NCI-H187 treated with DMSO at 0.1 percent for 48 hours (cell line): ENCODE measurements around the gene ADAP2.
"Not testable (repeated sequence)": the region's sequence is repeated elsewhere in the genome, so short reads cannot be mapped to it uniquely, and the experiment has no call there.

ENCODE experiments used
- DNase-seq: peaks from one replicate; lab custom pipeline; 2025; lab: John Stamatoyannopoulos, UW

The ADAP2 gene

DNA sequence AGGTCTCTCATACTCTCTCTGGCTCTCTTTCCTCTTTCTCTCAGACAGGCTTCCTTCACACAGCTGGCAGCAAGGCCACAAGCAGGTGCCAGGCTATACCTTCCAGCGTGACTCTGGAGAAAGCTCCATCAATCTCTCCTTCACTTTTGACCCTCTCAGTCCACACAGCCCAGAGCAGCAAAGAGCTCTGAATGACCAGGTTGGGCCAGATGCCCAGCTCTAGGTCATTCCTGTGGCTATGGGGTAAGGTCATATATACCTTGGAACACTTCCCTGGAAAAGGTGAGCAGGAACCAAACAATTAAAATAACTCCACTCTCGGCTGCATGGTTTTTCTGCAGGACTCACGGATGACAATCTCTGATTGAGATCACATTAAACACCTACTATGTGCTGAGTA lies 8.8 kb downstream of the ADAP2 start:
- no peak for DNase-seq

DNA sequence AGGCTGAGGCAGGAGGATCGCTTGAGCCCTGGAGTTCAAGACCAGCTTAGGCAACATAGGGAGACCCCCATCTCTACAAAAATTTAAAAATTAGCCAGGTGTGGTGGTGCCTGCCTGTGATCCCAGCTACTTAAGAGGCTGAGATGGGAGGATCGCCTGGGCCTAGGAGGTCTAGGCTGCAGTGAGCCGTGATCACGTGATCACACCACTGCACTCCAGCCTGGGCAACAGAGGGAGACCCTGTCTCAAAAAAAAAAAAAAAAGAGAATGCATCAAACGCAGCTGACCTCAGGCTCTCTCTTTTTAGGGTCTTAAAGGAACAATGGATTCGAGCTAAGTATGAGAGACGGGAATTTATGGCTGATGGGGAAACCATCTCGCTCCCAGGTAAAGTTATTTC lies 9.8 kb downstream of the ADAP2 start:
- not testable (repeated sequence) for DNase-seq

DNA sequence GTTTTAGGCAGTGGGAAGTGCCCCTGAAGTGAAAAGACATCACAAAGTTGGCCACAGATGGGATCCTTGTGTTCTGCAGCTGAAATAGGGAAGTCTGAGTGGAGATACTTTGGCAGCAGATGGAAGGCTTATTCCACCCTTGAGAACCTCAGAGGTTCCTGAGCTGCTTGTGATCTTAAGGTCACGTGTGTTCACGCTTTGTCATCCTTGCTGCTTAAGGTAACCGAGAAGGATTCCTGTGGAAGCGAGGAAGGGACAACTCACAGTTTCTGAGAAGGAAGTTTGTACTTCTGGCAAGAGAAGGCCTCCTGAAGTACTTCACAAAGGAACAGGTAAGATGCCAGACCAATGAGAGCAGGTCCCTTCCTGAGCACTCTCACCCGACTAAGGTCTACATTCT lies 12.2 kb downstream of the ADAP2 start:
- no peak for DNase-seq

DNA sequence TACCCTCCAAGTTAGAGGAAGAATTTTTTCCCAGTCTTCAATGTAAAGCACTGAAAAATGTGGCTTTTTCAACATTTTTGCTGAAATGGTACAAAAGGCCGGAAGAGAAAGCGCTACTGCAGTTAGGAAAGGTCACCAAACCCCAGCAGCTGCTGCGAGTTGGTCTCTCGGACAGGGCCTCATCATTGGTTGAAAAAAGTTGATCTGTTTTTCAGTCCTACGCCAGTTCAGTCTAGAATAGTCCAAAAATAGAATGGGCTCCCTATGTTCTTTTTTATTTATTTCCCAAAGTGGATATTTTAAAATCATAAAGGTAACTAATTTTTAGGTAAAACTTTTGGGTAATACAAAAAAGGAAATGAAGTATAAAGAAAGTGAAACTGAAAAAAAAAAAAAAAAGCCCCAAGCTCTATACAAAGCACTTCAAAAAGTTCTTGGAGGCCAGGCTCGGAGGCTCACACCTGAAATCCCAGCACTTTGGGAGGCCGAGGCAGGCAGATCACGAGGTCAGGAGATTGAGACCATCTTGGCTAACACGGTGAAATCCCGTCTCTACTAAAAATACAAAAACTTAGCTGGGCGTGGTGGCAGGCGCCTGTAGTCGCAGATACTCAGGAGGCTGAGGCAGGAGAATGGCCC lies 17.4 kb downstream of the ADAP2 start:
- no peak for DNase-seq

DNA sequence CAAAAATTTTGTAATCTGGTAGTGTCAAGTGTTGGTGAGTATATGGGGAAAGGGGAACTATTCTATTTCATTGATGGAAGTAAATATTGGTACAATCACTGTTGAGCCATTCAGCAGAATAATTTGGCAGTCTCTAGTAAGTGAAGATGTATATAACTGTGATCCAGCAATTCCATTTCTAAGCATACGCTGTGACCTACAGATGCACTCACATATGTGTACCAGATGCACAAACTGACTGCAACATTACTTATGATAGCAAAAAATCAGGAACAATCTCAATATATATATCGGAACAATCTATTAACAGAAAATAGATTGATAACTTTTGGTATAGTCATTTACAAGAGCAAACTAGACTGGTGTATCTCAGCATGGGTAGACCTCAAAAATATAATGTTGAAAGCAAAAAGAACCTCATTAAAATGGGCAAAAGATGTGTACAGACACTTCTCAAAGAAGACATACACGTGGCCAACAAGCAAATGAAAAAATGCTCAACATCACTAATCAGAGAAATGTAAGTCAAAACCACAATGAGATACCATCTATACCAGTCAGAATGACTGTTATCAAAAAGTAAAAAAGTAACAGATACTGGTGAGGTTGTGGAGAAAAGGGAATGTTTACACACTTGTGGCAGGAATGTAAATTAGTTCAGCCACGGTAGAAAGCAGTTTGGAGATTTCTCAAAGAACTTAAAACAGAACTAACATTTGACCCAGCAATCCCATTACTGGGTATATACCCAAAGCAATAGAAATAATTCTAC lies 20.7 kb downstream of the ADAP2 start:
- DNase-seq, result no peak

DNA sequence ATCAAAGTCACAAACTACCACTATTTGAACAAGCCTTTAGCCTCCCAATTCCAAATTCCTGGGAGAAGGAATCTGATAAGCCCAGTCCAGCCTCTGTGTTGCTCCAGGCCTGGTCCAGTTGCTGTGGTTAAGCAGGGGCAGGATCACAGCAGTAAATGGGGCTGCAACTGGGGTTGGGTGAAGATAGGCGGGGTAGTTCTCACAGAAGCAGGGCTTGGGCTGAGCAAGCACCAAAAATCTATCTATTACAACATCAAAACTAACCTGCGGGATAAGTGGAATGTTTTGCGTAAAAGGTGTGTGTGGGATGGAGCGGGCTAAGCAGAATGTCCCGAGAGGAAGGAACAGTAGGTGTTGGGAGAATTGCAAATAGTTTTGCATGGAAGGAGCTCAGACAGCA lies 26.1 kb downstream of the ADAP2 start:
- DNase-seq, result no peak

DNA sequence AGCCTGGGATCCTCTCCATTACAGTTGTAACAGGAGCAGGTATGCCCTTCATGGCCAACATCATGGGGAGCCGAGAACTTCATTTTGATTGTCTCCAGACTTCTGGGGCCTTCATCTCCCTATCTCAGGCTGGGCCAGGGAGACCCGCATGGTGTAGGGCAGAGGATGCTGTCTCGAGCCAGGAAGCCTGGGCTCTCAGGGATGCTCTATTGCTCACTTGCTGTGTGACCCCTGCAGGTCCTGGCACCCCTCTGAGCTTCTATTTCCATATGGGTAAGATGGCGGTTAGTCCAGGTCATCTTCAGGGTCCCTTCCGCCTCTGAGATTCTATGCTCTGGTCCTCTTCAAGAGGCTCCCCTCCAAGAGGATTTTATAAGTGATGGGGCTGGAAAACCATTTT lies 28.4 kb downstream of the ADAP2 start:
- DNase-seq, result no peak

DNA sequence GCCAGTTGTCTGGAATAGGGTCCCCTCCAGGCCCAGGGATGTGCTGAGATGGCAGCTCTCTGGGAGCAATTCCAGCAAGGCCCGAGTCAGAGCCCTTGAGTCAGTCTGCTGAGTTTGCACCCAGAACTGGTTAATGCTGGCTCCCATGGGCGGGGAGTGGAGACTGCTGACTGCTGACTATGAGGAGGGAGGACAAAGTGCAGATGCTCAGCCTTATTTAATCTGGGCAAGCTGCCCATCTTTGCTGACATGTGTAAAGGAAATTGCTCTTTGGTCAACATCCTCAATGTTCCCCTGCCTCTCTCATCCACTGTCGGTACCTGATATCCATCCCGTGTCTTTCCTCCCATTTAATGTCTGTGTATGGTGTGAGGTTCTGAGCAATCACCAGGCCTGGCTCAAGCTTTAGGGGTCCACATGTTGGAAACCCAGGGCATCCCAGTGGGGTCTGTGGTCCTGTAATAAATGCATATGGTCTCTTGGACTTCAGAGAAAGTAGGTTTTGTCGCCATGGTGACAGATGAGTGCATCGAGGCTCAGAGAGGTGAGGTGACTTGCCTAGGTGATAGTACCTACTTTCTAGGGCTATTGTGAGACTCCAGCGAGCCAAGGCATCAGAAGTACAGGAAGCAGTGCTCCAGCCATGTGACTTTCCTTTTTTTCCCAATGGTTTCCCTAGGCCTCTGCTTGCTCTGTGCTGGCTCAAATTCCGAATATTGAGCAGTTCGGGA lies 29.1 kb downstream of the ADAP2 start:
- no peak for DNase-seq

DNA sequence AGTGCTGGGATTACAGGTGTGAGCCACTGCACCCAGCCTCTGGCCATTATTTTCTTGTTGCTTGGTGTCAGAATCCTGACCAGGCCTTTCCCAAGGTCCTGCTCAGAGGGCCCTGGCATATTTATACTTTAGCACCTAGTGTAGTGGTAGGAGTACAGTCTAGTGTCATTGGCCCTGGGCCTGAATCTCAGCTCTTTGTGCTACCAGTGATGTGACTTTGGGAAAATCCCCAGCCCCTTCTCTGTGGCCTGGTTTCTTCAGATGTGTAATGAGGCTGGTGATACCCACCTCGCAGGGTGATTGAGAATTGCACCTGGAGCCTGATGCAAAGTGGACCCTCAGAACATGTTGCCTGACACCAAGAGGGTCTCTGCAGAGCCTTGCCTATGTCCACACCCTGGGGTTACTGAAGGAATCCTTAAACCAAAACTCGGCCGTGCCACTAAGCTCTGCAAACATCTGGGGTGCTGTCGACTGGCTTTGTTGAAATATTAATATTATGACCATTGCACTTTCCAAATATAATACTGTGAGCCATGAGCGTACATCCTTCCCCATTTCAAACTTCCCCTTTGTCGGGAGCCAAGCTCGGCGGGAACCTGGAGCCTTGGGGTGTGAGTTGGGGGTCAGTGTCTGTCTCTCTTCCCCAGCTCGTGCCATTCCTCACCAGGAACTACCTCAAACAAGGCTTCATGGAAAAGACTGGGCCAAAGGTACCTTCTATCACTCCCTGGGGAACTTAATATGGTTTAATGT lies 31.1 kb downstream of the ADAP2 start:
- no peak for DNase-seq

DNA sequence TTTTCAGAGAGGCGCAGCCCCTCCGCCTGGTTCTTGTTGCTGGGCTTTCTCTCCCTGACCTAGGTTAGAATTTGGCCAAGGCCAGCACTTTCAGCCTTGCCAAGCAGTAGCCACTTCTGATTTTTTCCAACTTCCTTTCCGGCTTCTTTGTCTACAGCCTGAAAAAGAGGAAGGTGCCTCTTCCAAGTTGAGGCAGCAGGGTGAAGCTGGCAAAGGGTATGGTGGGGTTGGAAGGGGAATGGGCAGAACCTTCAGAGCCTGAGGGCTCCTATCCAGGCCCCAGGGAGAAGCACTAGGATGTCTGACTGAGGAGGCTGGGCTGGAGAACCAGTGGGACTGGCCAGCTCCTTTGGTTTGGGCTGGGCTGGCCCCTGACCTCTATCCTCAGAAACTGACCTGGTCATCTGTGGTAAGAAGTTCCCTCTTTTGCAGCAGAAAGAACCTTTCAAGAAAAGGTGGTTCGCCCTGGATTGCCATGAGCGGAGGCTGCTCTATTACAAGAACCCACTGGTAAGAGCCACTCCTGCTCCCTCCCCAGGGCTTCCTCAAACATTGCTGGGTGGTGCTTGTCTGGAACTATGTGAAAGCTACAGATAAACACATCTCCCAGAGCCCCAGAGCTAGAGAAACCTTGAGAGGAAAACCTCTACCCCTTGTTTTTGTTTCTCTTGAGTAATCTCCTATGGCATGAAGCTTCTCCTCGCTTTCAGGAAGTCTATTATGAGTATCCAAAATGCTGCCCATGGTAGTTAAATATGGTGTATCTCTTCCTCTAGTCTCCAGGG lies 32.5 kb downstream of the ADAP2 start:
- DNase-seq, result no peak

DNA sequence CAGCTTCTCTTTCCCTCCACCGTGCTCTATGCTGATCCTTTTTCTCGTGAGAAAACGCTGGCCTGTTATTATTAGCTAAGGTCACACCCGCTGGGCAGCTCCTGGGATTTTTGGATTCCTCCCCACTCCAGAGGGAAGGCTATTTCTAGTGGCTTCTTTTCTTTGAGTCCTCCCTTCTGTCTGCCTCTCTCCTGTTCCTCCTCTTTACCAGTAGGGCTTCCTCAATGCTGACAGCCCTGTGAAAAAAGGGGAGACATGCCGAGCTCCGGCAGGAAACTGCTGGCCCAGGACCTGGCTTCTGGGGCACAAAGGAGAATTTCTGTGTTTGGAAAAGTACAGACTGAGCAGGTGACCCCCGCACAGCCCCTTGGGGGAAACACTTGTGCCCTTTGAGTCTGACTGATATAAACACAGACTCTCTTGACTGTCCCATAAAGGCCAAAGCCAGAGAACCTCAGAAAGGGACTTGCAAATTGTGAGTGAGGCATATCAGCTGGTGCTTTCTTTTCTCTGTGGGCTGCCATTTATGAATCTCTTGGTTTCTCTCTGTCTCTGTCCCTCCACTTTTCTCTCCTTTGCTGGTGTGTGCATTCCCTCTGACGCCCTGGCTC lies 35.1 kb downstream of the ADAP2 start:
- no peak for DNase-seq

DNA sequence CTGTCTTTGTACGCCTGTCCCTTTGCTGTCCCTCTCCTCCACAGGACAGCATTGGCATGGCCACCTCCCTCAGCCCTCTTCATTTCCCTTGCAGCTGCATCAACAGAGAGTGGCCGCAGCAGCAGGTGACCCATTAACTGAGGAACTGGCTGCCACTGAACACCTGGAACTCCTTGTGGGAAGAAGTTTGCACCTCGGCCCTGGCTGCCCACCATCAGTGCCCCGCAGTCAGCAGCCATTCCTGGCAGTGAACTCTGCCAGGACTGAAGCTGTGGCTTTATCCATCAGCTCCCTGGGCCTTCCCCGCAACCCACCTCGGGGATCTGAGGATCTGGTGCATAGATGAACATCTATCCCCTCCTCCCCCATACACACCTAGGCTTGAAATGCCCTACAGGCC lies 36.0 kb downstream of the ADAP2 start:
- no peak for DNase-seq

DNA sequence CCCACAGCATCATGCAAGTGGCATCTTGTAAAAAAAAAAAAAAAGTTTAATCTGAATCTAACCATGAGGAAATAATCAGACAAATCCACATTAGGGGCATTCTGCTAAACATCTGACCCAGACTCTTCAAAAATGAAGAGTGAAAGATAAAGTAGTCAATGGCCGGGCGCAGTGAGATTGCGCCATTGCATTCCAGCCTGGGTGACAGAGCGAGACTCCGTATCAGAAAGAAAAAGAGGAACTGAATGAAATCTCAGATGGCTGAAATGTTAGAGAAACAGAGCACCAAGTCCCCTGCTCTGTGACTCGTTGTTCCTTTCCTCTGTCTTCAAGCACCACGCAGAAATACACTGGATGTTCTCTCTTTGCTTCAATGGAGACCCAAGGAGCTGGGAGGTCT lies 36.4 kb downstream of the ADAP2 start:
- no peak for DNase-seq

DNA sequence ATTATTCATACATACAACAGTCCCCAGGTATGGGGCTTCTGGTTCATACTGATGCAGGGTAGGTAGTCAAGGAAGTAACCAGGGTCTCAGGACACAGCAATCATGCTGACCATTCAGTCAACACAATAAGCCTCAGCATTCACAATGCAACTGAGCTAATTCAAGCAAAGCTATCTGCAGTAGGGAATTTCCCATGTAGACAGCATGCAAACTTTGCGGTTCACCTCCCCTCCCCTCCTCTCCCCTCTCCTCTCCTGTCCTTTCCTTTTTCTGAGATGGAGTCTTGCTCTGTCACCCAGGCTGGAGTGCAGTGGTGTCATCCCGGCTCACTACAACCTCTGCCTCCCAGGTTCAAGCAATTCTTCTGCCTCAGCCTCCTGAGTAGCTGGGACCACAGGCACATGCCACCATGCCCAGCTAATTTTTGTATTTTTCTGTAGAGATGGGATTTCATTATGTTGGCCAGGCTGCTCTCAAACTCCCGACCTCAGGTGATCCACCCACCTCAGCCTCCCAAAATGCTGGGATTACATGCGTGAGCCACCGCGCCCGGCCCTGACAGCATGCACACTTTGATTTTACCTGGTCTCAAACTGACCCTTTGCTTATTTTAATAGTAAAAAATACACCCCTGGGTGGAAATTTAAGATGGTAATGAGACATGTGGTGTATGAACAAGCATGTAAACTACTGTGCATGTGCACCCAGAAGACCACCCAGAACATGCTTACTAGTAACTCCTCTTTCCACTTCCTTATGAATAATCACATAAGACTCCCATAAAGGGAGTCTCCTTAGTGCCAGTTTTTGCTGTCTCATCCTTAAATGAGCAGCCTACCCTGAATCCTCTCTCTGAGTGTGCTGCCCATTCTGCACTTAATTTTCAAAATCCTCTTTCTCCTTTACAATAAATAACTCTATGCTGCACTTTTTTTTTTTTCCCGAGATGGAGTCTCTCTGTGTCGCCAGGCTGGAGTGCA lies 39.8 kb downstream of the ADAP2 start:
- DNase-seq, result no peak

DNA sequence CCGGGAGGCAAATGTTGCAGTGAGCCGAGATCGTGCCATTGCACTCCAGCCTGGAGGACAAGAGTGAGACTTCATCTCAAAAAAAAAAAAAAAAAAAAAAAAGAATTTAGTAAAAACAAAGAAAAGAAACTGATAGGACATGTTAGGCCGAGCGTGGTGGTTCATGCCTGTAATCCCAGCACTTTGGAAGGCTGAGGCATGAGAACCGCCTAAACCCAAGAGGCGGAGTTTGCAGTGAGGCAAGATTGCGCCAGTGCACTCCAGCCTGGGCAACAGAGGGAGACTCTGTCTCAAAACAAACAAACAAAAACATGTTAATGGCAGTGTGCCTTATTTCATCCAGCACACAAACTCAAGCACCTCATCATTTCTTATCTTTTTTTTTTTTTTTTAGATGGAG lies 42.6 kb downstream of the ADAP2 start:
- not testable (repeated sequence) for DNase-seq

DNA sequence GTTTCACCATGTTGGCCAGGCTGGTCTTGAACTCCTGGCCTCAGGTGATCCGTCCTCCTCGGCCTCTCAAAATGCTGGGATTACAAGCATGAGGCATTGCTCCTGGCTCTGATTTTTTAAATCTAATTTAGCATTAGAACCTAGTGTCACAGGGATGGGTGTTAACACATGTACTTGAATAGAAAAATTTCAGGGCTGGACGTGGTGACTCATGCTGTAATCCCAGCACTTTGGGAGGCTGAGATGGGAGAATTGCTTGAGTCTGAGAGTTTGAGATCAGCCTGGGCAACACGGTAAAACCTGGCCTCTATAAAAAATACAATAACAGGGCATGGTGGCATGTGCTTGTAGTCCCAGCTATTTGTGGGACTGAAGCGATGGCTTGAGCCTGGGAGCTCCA lies 43.1 kb downstream of the ADAP2 start:
- DNase-seq, result no peak

DNA sequence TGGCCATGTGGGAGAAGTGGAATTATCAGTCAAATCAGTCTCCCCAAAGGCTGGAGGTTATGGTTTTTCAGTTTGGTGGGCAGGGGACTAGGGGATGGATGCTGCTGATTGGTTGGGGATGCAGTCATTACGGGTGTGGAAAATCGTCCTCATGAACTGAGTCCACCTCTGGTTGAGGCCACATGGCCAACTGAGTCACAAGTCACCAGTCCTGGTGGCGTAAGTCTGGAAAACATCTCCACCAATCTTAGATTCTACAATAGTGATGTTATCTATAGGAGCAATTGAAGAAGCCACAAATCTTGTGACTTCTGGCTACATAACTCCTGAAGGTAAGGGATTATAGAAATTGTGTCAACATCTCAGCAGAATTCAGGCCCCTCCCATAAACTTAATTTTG lies 43.9 kb downstream of the ADAP2 start:
- DNase-seq, result no peak

DNA sequence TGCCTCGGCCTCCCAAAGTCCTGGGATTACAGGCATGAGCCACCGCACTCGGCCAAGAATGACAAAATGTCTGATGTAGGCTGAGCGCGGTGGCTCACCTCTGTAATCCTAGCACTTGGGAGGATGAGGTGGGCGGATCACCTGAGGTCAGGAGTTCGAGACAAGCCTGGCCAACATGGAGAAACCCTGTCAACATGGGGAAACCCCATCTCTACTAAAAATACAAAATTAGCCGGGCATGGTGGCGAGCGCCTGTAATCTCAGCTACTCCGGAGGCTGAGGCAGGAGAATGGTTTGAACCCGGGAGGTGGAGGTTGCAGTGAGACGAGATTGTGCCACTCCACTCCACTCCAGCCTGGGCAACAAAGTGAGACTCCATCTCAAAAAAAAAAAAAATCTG lies 46.2 kb downstream of the ADAP2 start:
- not testable (repeated sequence) for DNase-seq

DNA sequence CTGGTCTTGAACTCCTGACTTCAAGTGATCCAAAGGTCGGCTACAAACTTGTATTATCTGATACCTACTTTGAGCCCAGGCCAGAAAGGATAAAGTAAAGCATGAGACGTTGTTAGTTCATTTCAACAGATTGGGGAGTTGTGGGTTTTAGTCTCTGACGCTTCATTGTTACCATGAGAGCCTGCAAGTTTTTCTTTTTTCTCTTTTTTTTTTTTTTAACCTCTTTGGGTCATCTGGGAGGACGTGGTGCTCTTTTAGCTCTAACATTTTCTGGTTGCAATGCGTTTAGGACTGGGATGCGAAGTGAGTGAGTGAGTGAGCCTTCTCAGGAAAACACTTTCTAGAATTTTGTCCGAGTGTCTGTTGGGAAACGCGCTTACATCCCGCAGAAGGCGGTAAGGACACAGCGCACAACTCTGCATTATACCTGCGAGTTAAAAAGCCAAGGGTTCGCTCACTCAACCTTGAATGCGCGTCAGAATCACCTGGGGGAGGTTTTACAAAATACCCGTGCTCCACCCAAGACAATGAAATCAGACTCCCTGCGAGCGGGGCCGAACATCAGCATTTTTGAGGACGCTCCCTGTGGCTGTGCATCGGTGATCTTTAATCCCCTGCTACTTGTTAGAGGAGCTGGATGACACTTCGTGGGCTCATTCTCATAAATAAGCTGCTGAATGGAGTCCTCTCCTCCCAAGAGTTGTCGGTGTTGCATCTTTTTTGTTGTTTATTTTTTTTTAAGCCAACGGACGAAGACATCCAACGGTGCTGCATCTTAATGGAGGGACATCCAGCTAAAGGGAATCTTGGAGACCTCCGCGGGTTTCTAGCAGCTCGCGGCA lies 48.5 kb downstream of the ADAP2 start:
- DNase-seq, result no peak
